Activated CD8-positive, alpha-beta memory T cell treated with anti-CD3 and anti-CD28 coated beads, Interleukin-2, amount 50 U/mL, for 48 hours (primary cell): ENCODE results near the gene PRDM16.

ENCODE experiments used
- DNase-seq: peaks from one replicate; pipeline ENCODE4 v3.0.0-alpha.2; 2020

The PRDM16 gene

GRCh38 chr1:3390291-3390690 is 321.3 kb downstream of the PRDM16 start:
- DNase-seq, result no peak

GRCh38 chr1:3391711-3392110 is 322.7 kb downstream of the PRDM16 start:
- no peak for DNase-seq

- no peak for DNase-seq
Observed at GRCh38 chr1:3393024-3393986, 324.3 kb downstream of the PRDM16 start.

GRCh38 chr1:3393987-3394920 is 325.3 kb downstream of the PRDM16 start:
- no peak for DNase-seq

- no peak for DNase-seq
Observed at GRCh38 chr1:3396411-3396810, 327.4 kb downstream of the PRDM16 start.

- DNase-seq, result no peak
Observed at GRCh38 chr1:3397311-3397710, 328.3 kb downstream of the PRDM16 start.

- no peak for DNase-seq
Observed at GRCh38 chr1:3398396-3399140, 329.6 kb downstream of the PRDM16 start.

DNA sequence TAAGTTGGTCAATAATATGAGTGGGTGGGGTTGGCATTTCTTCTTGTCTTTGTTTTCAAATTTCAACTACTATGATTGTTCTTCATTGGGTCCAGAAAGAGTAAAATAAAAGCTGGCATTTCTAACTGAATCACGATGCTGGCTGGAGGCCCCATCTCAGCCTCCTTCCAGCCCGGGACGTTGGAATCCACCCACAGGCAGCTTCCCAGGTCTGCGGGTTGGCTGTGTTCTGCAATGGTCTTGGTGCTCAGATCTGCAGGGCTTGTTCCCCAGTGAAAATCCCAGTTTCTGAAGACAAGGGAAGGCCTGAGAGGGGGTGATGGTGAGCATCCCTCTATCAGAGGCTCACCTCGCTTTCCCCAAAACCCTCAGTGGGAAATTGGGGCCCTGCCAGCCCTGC is 330.7 kb downstream of the PRDM16 start:
- no peak for DNase-seq

GRCh38 chr1:3401585-3402257 is 332.7 kb downstream of the PRDM16 start:
- DNase-seq, result no peak

GRCh38 chr1:3402258-3403010 is 333.4 kb downstream of the PRDM16 start:
- DNase-seq, result no peak

DNA sequence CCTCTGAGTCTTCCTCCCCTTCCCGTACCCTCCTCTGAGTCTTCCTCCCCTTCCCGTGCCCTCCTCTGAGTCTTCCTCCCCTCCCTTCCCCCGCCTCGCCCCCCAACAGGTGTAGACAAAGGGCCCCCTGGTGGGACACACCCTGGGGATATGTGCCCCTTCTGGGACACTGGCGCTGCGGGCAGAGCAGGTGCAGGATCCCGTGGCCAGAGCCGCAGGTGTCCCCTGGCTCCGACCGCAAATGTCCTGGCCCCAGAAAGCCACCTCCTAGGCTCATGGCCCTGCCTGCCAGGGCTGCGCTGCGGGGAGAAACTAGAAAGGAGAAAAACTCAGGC is 334.0 kb downstream of the PRDM16 start:
- DNase-seq, result no peak

GRCh38 chr1:3403388-3404231 is 334.6 kb downstream of the PRDM16 start:
- no peak for DNase-seq

GRCh38 chr1:3404301-3404700 is 335.3 kb downstream of the PRDM16 start:
- no peak for DNase-seq

- DNase-seq, result no peak
Observed at GRCh38 chr1:3404801-3405200, 335.8 kb downstream of the PRDM16 start.

DNA sequence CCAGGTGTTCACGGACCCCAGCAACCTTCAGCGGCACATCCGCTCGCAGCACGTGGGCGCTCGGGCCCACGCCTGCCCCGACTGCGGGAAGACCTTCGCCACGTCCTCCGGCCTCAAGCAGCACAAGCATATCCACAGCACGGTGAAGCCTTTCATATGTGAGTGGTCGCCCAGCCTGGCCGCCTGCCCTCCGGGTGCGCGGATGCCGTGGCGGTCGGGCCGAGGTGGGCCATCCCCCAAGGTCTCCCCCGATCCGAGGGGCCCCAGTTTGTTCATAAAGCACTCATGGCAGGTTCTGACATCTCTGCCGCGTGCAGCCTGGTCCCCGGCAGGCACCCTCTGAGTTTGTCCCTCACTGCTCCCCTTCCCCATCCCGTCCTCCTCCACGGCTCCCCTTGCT is 336.5 kb downstream of the PRDM16 start:
- DNase-seq, result no peak

DNA sequence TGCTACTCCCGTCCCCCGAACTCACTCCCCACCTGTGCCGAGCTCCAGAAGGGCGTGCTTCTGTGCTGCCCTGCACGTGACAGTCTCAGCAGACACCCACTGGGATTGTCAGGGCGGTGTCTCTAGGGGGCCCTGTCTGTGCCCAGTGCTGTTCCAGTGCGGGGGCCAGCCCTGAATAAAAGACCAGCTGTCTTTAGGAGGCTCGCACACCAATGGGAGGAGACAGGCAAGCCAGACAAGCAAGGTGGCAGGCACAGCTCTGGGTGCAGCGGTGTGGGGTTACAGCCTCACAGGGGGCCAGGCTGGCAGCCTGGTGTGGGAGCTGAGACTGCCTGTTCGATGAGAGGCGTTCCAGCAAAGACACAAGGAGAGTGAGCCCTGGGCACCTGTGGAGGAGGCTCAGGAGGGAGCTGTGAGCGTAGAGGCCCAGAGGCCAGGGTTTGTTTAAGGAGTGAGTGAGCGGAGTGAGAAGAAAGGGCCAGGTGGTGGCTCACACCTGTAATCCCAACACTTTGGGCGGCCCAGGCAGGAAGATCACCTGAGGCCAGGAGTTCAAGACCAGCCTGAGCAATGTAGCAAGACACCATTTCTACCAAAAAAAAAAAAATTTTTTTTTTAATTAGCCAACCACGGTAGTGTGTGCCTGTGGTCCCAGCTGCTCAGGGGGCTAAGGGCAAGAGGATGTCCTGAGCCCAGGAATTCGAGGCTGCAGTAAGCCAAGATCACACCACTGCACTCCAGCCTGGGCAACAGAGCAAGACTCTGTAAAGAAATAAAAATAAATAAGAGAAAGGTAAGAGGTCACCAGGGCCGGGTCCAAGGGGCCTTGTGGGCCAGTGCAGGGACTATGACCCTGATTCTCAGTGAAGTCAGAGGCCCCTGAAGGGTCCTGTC is 337.2 kb downstream of the PRDM16 start:
- DNase-seq, result no peak

GRCh38 chr1:3407021-3407420 is 338.0 kb downstream of the PRDM16 start:
- DNase-seq, result no peak

- DNase-seq, result no peak
Observed at GRCh38 chr1:3408751-3409266, 339.8 kb downstream of the PRDM16 start.
